Measurements from ENCODE around the gene CTNNA2.

GRCh38 chr2:79941179-79941578, 428.3 kb downstream of the CTNNA2 start:
- TF ChIP-seq POLR2AphosphoS5 (IDR thresholded peaks at IDR 0.05): no peak
- no peak for TF ChIP-seq CTCF (IDR thresholded peaks at IDR 0.05)
- TF ChIP-seq POLR2A (IDR thresholded peaks at IDR 0.05): no peak
- TF ChIP-seq EP300 (IDR thresholded peaks at IDR 0.05): no peak
